ENCODE measurements around the gene CHKA. TPM values are rescaled to one million over a fixed set of nuclear protein-coding genes. Genes with fewer than 3 reads are reported as not detected.
"Not testable (repeated sequence)": the region's sequence is repeated elsewhere in the genome, so short reads cannot be mapped to it uniquely, and the experiment has no call there.

The CHKA gene
- total RNA-seq, 4 donors from 2014 or later = 27.7 to 72.5 (median 33.3) TPM

GRCh38 chr11:68099474-68100405, 21.4 kb downstream of the CHKA start:
- no peak for DNase-seq (ENCODE audit: low spot score)
- no peak for ATAC-seq (ENCODE audit: low FRiP score)
- TF ChIP-seq, protein P1, sequence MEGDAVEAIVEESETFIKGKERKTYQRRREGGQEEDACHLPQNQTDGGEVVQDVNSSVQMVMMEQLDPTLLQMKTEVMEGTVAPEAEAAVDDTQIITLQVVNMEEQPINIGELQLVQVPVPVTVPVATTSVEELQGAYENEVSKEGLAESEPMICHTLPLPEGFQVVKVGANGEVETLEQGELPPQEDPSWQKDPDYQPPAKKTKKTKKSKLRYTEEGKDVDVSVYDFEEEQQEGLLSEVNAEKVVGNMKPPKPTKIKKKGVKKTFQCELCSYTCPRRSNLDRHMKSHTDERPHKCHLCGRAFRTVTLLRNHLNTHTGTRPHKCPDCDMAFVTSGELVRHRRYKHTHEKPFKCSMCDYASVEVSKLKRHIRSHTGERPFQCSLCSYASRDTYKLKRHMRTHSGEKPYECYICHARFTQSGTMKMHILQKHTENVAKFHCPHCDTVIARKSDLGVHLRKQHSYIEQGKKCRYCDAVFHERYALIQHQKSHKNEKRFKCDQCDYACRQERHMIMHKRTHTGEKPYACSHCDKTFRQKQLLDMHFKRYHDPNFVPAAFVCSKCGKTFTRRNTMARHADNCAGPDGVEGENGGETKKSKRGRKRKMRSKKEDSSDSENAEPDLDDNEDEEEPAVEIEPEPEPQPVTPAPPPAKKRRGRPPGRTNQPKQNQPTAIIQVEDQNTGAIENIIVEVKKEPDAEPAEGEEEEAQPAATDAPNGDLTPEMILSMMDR (IDR thresholded peaks at IDR 0.05) = no peak

- ATAC-seq (ENCODE audit: low FRiP score) (no peak), DNase-seq (ENCODE audit: low spot score) (no peak)
- TF ChIP-seq, protein P1 (IDR thresholded peaks at IDR 0.05) = no peak
Measured at GRCh38 chr11:68099057-68099456, 22.1 kb downstream of the CHKA start.

DNA sequence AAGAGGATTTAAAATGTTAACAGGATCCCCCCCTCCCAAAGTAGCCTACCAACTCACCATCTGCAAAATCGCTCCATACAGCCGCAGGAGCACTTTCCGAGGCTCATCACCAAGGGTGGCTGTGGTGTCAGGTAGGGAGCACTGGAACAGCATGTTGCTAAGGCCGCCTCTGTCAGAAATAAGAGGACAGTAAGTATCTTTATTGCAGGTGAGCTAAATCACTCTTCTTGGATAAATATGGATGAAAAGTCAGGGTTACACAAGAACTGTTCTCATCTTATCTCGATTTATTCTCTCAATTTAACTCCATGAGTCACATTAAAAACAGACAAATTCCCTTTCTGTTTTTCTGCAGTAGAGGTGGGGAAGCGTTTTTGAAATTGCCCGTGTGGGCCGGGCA, 24.2 kb downstream of the CHKA start:
- TF ChIP-seq, protein P1 (IDR thresholded peaks at IDR 0.05) = no peak
- ATAC-seq (ENCODE audit: low FRiP score) (no peak), DNase-seq (ENCODE audit: low spot score) (no peak)

- DNase-seq (ENCODE audit: low spot score) (no peak), ATAC-seq (ENCODE audit: low FRiP score) (no peak)
Measured at GRCh38 chr11:68093565-68093964, 27.6 kb downstream of the CHKA start.

DNA sequence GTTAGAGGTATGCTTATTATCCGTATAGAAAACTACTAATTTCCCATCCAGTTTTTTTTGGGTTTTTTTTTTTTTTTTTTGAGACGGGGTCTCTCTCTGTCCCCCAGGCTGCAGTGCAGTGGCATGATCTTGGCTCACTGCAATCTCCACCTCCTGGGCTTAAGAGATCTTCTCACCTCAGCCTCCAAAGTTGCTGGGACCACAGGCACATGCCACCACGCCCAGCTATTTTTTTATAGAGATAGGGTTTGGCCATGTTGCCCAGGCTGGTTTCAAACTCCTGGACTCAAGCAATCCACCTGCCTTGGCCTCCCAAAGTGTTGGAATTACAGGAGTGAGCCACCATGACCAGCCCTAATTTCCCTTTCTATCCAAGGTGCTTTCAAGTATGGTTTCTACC, 28.2 kb downstream of the CHKA start:
- ATAC-seq (ENCODE audit: low FRiP score); DNase-seq (ENCODE audit: low spot score): not testable (repeated sequence)

More at GRCh38 chr11:68093565-68093964, 27.6 kb downstream of the CHKA start:
- TF ChIP-seq, protein P1 (IDR thresholded peaks at IDR 0.05) = no peak

DNA sequence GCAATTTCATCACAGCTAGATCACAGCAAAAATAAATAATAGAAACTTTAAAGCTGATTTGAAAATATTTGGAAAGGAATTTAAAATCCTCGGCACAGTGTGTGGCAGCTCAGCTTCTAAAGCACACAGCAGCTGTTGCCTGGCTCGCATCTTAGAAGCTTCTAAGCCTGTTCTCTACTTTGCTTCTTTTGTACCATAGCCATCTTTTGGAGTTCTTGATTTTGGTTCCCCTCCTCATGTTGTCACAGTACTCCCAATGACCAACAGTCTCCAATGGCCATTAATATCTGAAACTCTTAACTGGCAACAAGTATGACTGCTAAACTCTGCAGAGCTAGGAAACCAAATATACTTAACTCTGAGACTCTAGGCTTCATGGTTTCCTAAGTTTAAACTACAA, 28.8 kb downstream of the CHKA start:
- TF ChIP-seq, protein P1 (IDR thresholded peaks at IDR 0.05) = no peak
- no peak for DNase-seq (ENCODE audit: low spot score)
- ATAC-seq (ENCODE audit: low FRiP score) = no peak

DNA sequence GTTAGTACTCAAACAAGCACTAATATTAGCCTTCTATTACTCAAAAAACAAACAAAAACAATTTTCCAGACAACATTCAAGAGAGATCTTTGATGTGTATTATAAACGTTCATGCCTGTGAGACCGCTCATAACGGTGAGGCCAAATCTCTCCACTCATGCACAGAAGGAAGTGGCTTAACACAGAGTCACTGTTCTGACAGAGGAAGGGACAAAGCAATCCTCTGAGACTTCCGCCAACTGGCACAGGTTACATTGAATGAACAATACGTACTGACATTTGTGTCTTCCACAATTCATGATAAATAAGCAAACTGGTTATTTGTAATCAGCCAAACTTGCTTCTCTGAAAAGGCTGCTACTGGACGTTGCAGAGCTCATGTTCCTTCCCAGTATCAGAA, 30.5 kb downstream of the CHKA start:
- DNase-seq (ENCODE audit: low spot score) = no peak
- ATAC-seq (ENCODE audit: low FRiP score) = no peak

More for the DNA sequence above, 30.5 kb downstream of the CHKA start:
- TF ChIP-seq, protein P1 (IDR thresholded peaks at IDR 0.05) = no peak
